ENCODE results near the gene ZDHHC4.

- TF ChIP-seq POLR2A (IDR thresholded peaks at IDR 0.05; ENCODE audit: control extremely low read depth in 1 of 2, low read depth in 2 of 2, low read length in 2 of 2) = no peak
- no peak for TF ChIP-seq CTCF (IDR thresholded peaks at IDR 0.05; ENCODE audit: control extremely low read depth in 1 of 3, insufficient read depth in 1 of 3, low read depth in 1 of 3, low read length in 3 of 3)
- TF ChIP-seq TBP (IDR thresholded peaks at IDR 0.05; ENCODE audit: low read depth, low read length) = no peak
These were observed 45.0 kb downstream of the ZDHHC4 start for GRCh38 chr7:6622134-6622710.

Data from H1 (cell line).